ENCODE measurements around the gene NFKB2. TPM values are rescaled to one million over a fixed set of nuclear protein-coding genes. Genes with fewer than 3 reads are reported as not detected.

NFKB2 gene
- total RNA-seq, 1 donor from 2014 or later: 4.0 TPM

- TF ChIP-seq, protein P1, sequence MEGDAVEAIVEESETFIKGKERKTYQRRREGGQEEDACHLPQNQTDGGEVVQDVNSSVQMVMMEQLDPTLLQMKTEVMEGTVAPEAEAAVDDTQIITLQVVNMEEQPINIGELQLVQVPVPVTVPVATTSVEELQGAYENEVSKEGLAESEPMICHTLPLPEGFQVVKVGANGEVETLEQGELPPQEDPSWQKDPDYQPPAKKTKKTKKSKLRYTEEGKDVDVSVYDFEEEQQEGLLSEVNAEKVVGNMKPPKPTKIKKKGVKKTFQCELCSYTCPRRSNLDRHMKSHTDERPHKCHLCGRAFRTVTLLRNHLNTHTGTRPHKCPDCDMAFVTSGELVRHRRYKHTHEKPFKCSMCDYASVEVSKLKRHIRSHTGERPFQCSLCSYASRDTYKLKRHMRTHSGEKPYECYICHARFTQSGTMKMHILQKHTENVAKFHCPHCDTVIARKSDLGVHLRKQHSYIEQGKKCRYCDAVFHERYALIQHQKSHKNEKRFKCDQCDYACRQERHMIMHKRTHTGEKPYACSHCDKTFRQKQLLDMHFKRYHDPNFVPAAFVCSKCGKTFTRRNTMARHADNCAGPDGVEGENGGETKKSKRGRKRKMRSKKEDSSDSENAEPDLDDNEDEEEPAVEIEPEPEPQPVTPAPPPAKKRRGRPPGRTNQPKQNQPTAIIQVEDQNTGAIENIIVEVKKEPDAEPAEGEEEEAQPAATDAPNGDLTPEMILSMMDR (IDR thresholded peaks at IDR 0.05): no peak
- no peak for TF ChIP-seq EZH2phosphoT487 (IDR thresholded peaks at IDR 0.05)
- no peak for TF ChIP-seq EZH2 (IDR thresholded peaks at IDR 0.05)
- peaks cover 3% of the 10 kb centered on the region for H3K27me3 Mint-ChIP-seq (ENCODE audit: insufficient read depth, low read depth)
Observed at GRCh38 chr10:102432162-102432950, 36.9 kb downstream of the NFKB2 start, which contains the start of gene CUEDC2. CUEDC2 (minus strand) TSS chr10:102432574; CDS start chr10:102425188, 7,386 bp downstream.

GRCh38 chr10:102433619-102434046 is 38.1 kb downstream of the NFKB2 start:
- no peak overlapping the region for H3K9ac ChIP-seq
- no peak overlapping the region for H3K27ac ChIP-seq
- H4K20me1 ChIP-seq (ENCODE audit: low read depth): no peaks in the 10 kb centered on the region
- Mint-ChIP-seq H3K4me3 (peak overlapping the region; percentile 96), H3K4me1 (peaks cover 31% of the 10 kb centered on the region), H3K27ac (no peak overlapping the region), H3K36me3 (no peaks in the 10 kb centered on the region), H3K27me3 (ENCODE audit: insufficient read depth, low read depth) (peaks cover 3% of the 10 kb centered on the region), H3K9me3 (no peaks in the 10 kb centered on the region)
- no peak overlapping the region for H3K4me3 ChIP-seq
- TF ChIP-seq, protein P1 (IDR thresholded peaks at IDR 0.05): no peak
- TF ChIP-seq EZH2phosphoT487 (IDR thresholded peaks at IDR 0.05) (no peak), EZH2 (IDR thresholded peaks at IDR 0.05) (no peak)
- peaks cover 41% of the 10 kb centered on the region for H3K27me3 ChIP-seq
- DNase-seq (ENCODE audit: low spot score): no peak
- H3F3A ChIP-seq (ENCODE audit: low read depth): peaks cover 17% of the 10 kb centered on the region
- H3K4me1 ChIP-seq: peaks cover 14% of the 10 kb centered on the region
- H2AFZ ChIP-seq (replicated peaks): no peak overlapping the region
- H3K79me2 ChIP-seq (ENCODE audit: low read depth): peaks cover 13% of the 10 kb centered on the region
- no peak overlapping the region for H3K4me2 ChIP-seq
- no peaks in the 10 kb centered on the region for H3K36me3 ChIP-seq
- no peaks in the 10 kb centered on the region for H3K9me3 ChIP-seq (ENCODE audit: low read depth)

More at GRCh38 chr10:102432162-102432950, 36.9 kb downstream of the NFKB2 start, which contains the start of gene CUEDC2:
- Histone ChIP-seq H3K79me2 (ENCODE audit: low read depth) (peaks cover 13% of the 10 kb centered on the region), H3K27ac (no peak within 1 kb of the TSS), H3K9me3 (ENCODE audit: low read depth) (no peaks in the 10 kb centered on the region), H3K36me3 (no peaks in the 10 kb centered on the region), H3K4me1 (peaks cover 14% of the 10 kb centered on the region), H3K4me3 (peak within 1 kb of the TSS; percentile 67), H3K4me2 (peak within 1 kb of the TSS; percentile 88), H3K27me3 (peaks cover 41% of the 10 kb centered on the region), H3K9ac (peak within 1 kb of the TSS; percentile 74), H4K20me1 (ENCODE audit: low read depth) (no peaks in the 10 kb centered on the region), H3F3A (ENCODE audit: low read depth) (peaks cover 17% of the 10 kb centered on the region), H2AFZ (replicated peaks) (peak within 1 kb of the TSS; percentile 63)
- H3K36me3 Mint-ChIP-seq: no peaks in the 10 kb centered on the region
- peak within 1 kb of the TSS; percentile 96 for H3K4me3 Mint-ChIP-seq
- peak within 1 kb of the TSS; percentile 53 for H3K27ac Mint-ChIP-seq
- H3K4me1 Mint-ChIP-seq: peaks cover 31% of the 10 kb centered on the region
- no peaks in the 10 kb centered on the region for H3K9me3 Mint-ChIP-seq
- DNase-seq (ENCODE audit: low spot score): peak; percentile 98

DNA sequence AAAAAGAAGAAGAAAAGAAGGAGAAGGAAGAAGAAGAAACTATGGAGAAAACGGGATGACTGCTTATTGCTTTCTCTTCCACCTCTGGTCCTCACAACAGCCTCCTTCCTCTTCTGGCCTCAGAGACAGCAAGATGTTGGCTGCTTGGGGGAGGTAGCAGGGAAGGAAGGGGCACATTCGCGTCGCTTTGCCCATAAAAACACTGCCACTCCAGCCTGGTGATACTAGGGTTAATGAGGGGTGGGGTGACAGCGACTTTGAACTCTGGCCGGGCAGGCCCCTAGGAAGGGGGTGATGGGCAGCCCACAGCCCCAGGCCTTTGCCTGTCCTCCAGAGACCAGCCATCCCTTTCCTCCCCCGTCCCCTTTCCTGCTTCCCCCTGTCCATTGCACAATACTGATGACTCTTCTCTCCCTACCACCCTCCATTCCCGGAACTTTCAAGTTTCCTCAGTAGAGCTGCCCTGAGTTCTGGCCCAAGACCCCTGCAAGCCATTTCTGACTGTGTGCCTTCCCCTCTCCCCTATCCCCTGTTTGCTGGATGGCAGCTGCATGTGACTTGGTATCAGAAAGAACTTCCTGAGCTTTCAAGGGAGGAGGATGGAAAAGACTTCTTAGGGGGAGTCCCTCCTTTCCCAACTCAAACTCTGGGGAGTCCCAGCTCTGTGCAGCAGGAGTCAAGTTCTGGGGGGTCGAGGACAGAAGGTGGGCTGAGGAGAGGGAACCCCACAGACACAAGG is 39.1 kb downstream of the NFKB2 start:
- no peak for DNase-seq (ENCODE audit: low spot score)
- Mint-ChIP-seq H3K36me3 (no peaks in the 10 kb centered on the region), H3K27ac (peak overlapping the region; percentile 70), H3K27me3 (ENCODE audit: insufficient read depth, low read depth) (peaks cover 3% of the 10 kb centered on the region), H3K9me3 (no peaks in the 10 kb centered on the region), H3K4me1 (peaks cover 31% of the 10 kb centered on the region), H3K4me3 (peak overlapping the region; percentile 66)
- Histone ChIP-seq H3K27me3 (peaks cover 41% of the 10 kb centered on the region), H3F3A (ENCODE audit: low read depth) (peaks cover 17% of the 10 kb centered on the region), H2AFZ (replicated peaks) (no peak overlapping the region), H3K9ac (no peak overlapping the region), H3K36me3 (no peaks in the 10 kb centered on the region), H3K79me2 (ENCODE audit: low read depth) (peaks cover 13% of the 10 kb centered on the region), H3K4me2 (peak overlapping the region; percentile 83), H3K4me1 (peaks cover 14% of the 10 kb centered on the region), H4K20me1 (ENCODE audit: low read depth) (no peaks in the 10 kb centered on the region), H3K4me3 (no peak overlapping the region), H3K27ac (no peak overlapping the region), H3K9me3 (ENCODE audit: low read depth) (no peaks in the 10 kb centered on the region)
- TF ChIP-seq, protein P1 (IDR thresholded peaks at IDR 0.05): no peak
- TF ChIP-seq EZH2 (IDR thresholded peaks at IDR 0.05): peak; percentile 42
